DMS 273 (cell line): Measurements from ENCODE around the gene PARD3B.
A peak's percentile ranks its signal among the peaks of the same experiment; 100 is the strongest.

ENCODE experiments used
- DNase-seq: peaks from one replicate; lab custom pipeline; 2025; ENCODE audit not compliant: unreplicated experiment; lab: John Stamatoyannopoulos, UW

Gene PARD3B

DNA sequence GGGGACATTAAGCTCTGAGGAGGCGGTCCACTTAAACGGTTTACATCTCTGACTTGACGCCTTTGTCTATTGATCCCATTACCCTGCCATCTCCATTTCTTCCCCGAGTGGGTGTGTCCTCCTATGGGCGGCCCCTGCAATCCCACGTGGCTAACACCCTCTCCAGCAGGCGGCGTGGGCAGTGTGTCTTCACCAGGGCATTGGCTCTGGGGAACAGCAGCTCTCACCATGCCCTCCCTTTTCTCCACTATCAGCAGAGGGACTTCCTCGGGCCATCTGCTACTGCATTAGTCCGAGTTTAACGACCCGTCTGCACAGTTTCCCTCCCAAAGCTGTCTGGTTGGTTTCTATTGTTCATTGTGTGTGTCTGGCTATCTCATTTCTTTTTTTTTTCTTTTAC is 625.1 kb downstream of the PARD3B start:
- peak; percentile 34 for DNase-seq

DNA sequence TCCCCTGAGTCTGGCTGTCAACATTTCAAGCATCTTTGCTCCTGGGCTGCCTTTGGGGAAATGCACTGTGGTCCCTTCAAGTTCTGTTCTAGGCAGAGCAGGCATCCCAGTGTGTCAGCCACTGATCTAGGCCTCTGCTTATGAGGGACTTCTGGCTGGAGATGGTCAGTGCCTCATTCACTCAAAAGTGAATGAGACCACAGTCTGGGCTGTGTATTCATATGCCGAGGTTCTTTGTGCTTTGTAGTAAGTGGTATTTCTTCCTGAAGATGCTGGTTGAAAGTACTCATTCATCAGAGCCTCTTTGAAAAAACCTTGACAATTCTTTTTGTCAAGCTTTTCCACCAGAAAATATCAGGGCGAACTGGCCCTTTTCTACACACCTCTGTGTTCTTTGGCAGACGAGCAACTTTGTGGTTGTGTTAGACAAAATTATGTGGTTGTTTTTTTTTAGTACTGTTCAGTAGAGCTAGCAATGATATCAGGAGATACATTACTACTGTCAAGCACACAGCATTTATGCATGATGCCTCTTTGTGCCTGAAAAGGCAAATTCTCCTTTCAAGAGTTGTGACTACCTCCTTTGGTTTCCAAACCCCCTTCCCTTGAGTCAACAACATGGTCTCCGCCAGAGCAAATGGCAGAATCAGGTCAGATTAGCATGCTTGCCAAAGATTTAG is 626.1 kb downstream of the PARD3B start:
- no peak for DNase-seq

DNA sequence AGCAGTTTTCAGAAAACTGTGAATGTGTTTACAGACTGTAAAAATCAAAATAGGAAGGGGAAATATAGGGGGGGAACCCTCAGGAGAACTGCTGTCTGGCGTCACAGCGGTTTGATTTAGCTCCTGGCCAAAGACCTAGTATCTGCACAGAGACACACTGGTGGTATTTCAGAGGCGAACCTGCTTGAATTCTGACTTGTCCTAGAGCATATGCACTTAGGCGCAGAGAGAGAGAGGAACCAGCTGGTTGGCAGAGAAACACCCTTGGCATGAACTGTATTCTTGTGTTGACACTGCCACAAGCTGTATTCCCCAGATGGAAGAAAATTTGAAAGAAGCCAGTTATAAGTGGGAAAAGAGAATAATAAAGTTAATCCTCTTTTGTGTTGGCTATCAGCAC is 630.6 kb downstream of the PARD3B start:
- peak; percentile 72 for DNase-seq

DNA sequence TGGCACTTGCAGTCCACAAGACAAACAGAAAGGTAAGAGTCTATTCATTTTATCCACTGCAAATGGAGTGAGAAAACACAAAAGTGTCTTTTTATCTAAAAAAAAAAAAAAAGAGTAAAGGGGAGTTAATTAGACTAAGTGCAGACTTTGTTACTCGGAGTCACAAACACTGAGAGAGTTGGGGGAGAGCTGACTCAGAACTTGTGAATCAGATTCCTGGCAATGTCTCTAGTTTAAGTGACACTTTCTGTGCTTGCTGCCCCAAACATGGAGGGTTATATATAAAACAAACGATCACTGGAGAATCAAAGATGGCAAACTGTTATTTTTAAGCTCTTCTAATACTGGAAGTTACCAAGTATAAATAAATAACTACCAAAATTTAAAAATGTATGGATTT is 631.3 kb downstream of the PARD3B start:
- no peak for DNase-seq

DNA sequence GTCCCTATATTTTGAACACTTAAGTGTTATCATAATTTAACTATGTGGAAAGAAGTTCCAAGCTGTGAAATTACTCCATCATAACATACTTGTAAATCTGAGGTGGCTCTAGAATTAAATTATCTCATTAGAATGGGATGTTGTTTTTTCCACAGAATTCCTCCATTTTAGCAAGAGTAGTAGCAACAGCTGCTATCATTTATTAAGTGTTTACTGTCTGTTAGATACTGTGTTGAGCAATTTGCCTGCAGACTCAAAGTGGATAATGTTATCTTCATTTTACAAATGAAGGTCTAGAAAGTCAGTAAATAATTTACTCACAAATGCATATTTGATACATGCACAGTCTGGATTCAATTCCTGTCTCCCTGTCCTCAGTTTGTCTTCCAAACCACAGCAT is 632.3 kb downstream of the PARD3B start:
- no peak for DNase-seq

DNA sequence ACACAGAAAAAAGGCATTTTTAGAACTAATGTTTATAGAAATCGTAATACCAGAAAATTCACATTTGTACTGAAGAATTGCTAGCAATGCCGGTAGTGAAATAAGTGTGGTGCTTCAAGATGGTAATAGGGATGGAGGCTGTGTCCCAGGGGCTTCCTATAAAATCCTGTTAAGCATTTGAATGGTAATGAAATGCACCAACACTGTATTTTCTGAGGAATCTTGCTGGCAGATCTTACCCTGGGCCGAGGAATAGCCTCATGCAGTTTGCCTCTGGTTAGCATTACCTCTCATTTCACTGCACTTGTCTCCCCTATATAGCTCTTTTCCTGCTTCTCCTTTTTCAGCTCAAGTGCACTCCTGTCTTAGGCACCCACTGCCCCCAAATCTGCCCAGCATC is 635.5 kb downstream of the PARD3B start:
- DNase-seq, result no peak

DNA sequence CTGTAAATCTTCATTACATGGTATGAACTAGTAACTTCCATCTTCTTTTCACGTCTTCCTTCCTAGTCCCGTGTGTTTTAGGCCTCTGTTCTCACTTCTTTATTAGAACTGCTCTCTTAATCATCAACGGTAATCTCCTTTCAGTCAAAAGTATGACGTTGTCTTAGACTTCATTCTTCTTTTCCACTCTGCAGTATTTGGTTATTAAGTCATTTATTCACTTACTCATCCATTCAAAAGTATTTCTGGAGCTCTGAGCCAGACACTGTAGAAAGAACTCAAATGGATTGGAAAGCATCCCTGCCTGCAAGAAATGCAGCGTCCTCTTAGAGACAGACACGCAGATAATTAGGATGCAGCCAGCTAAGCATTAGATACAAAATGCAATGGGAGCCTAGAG is 642.5 kb downstream of the PARD3B start:
- no peak for DNase-seq

GRCh38 chr2:205188239-205189138 is 643.2 kb downstream of the PARD3B start:
- DNase-seq, result peak; percentile 82

GRCh38 chr2:205189301-205189700 is 644.0 kb downstream of the PARD3B start:
- DNase-seq, result no peak

DNA sequence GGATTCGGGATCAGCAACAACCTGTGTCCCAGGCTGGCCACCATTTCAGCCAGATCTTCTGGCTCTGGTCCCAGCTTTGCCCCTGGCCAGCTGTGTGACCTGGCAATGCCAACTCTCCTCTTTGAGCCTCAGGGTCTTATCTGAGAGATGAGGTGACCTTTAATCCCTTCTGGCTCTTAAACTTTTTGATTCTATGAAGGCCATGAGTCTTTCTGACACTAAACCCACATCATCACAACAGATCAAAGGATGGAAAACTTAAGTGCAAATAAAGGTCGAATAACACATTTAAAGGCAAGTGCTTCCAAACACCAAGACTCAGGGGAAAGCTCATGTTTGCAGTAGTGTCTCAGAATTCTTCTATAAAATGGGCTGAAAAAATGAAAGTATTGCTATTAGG is 645.3 kb downstream of the PARD3B start:
- DNase-seq, result no peak

GRCh38 chr2:205193125-205193835 is 648.0 kb downstream of the PARD3B start:
- no peak for DNase-seq

GRCh38 chr2:205193836-205194228 is 648.6 kb downstream of the PARD3B start:
- DNase-seq, result peak; percentile 5

DNA sequence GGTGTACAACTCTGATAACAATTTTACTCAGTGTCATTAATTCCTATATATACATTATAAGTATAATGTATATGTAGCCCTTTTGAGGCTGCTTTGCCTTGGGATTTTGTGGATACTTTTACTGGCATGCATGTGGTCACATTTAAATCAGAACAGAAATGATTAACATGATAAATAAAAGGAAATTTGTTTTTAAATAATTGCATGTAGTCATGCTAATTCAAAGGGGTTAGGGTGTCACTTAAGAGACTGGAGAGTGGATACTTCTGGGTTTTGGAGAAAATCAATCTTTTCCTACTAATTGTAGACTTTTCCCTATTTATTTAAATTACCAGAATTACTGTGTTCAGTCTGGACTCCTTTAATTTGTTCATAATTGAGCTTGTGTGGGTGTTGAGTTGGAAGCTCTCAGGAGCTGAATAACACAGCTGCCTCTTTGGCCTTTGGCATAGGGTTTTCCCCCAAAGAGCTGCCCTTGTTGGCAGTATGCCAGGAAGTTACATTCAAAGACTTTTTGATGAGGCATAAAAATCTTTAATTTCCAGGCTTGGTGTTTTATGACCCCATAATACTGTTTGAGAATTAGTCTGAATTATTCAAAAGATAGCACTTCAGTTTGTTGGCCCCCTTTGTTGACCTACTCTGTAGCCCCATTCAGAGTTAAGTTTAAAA is 652.3 kb downstream of the PARD3B start:
- DNase-seq, result peak; percentile 20

GRCh38 chr2:205198140-205198525 is 652.9 kb downstream of the PARD3B start:
- no peak for DNase-seq

GRCh38 chr2:205199165-205199850 is 654.0 kb downstream of the PARD3B start:
- no peak for DNase-seq

- no peak for DNase-seq
Observed at GRCh38 chr2:205210494-205210893, 665.2 kb downstream of the PARD3B start.

DNA sequence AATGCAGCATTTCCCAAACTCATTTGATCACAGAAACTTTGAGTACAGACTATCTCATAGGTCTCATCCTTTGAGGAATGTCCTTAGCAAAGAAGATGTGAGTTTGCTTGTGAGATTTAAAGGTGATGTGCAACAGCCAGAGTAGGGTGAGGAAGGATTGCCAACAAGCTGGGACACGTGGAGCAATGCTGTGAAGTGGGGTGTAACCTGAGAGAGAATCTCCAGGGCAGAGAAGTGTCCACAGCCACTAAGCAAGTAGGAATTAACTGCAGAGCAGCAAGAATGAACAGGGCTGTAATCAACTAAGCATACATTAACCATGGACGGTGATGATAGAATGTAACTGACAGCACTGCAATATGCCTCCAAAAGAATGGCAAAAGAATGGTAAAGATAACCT is 667.1 kb downstream of the PARD3B start:
- no peak for DNase-seq

DNA sequence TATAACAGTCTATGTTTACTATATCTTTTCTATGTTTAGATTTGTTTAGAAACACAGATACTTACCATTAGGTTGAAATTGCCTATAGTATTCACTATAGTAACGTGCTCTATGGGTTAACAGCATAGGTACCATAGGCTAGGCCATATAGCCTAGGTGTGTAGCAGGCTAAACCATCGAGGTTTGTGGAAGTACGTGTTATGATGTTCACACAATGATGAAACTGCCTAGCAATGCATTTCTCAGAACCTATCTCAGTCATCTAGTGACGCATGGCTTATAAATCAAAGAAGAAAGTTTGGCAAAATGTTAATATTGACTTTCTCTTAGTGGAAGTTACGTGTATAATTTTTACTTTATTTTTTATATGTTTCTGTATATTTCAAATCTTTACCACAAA is 670.8 kb downstream of the PARD3B start:
- no peak for DNase-seq

- no peak for DNase-seq
Observed at GRCh38 chr2:205216580-205216979, 671.3 kb downstream of the PARD3B start.

DNA sequence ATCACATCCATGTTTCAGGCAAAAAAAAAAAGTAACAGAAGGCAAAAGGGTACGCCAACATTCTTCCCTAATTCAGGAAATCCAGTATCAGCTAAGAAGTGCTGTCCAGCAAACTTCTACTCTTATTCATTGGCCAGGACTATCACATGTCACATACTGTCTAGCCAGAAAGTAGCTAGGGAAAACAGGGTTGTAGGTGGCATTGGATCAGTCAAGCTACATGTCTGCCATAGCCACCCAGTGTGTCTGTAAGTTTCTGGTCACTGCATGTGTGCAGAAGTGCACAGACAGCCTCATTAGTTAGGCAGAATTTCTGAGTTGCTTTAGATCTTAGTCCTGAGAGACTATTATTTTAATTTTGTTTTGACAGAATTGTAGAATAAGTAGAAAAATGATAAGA is 671.7 kb downstream of the PARD3B start:
- no peak for DNase-seq

DNA sequence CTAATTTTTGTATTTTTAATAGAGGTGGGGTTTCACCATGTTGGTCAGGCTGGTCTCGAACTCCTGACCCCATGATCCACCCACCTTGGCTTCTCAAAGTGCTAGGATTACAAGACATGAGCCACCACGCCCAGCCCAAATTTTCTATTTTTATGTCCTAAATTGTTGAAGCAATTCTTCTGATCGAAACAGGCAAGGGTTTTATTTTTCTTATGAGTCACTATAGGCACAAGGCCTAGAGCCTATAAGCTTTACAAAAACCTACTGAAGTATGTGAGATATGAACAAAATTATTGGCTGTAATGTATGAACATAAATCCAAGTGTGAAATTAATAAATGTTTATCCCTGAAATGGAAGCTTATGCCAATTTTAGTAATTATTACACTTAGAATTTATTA is 672.8 kb downstream of the PARD3B start:
- DNase-seq, result no peak
